ENCODE measurements around the gene ARHGAP23. TPM values are rescaled to one million over a fixed set of nuclear protein-coding genes. Genes with fewer than 3 reads are reported as not detected.

Gene ARHGAP23
- polyA plus RNA-seq, 1 donor from 2014 or later = 1.6 TPM

DNA sequence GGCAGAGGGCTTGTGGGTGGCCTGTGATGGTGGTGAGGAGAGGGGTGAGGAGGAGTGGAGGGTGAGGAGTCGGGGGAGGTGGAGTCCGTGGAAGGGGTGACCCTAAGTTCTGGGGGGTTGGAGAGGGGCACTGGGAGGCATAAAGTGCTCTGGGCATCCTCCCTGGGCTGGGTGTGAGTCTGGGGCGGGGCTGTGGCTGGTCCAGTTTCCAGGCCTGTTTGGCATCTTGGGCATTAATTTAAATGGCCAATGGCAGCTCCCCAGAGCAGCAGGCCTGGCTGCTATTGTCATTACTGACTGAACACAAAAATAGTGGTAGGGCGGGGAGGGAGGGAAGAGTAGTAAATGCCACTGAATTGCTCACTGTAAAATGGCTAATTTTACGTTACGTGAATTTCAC, 7.7 kb upstream of the ARHGAP23 start:
- H3K27me3 ChIP-seq (ENCODE audit: insufficient read depth, low read depth, low read length) = no peaks in the 10 kb centered on the region
- H3K4me2 ChIP-seq (ENCODE audit: low read length) = peak overlapping the region; percentile 89
- no peak overlapping the region for H2AFZ ChIP-seq (ENCODE audit: low read depth, low read length)
- no peaks in the 10 kb centered on the region for H3F3A ChIP-seq (ENCODE audit: insufficient read depth, low read length, poor library complexity, severe bottlenecking)
- no peaks in the 10 kb centered on the region for H3K79me2 ChIP-seq (replicated peaks; ENCODE audit: insufficient read depth, low read length)
- no peak overlapping the region for H3K27ac ChIP-seq (ENCODE audit: low read length)
- no peaks in the 10 kb centered on the region for H3K9me3 ChIP-seq (ENCODE audit: low read length)
- H3K9ac ChIP-seq (ENCODE audit: low read length) = peak overlapping the region; percentile 73
- no peaks in the 10 kb centered on the region for H4K20me1 ChIP-seq (ENCODE audit: insufficient read depth)
- H3K4me3 ChIP-seq (ENCODE audit: low read length) = peak overlapping the region; percentile 78
- H3K9me2 ChIP-seq (ENCODE audit: insufficient read depth, low read length) = no peaks in the 10 kb centered on the region
- TF ChIP-seq SMC3 (conservative IDR thresholded peaks at IDR 0.05; ENCODE audit: poor library complexity) = no peak
- TF ChIP-seq, protein P1, sequence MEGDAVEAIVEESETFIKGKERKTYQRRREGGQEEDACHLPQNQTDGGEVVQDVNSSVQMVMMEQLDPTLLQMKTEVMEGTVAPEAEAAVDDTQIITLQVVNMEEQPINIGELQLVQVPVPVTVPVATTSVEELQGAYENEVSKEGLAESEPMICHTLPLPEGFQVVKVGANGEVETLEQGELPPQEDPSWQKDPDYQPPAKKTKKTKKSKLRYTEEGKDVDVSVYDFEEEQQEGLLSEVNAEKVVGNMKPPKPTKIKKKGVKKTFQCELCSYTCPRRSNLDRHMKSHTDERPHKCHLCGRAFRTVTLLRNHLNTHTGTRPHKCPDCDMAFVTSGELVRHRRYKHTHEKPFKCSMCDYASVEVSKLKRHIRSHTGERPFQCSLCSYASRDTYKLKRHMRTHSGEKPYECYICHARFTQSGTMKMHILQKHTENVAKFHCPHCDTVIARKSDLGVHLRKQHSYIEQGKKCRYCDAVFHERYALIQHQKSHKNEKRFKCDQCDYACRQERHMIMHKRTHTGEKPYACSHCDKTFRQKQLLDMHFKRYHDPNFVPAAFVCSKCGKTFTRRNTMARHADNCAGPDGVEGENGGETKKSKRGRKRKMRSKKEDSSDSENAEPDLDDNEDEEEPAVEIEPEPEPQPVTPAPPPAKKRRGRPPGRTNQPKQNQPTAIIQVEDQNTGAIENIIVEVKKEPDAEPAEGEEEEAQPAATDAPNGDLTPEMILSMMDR (IDR thresholded peaks at IDR 0.05; ENCODE audit: poor library complexity, severe bottlenecking) = no peak
- no peak for TF ChIP-seq POLR2AphosphoS5 (IDR thresholded peaks at IDR 0.05)
- TF ChIP-seq RAD21 (conservative IDR thresholded peaks at IDR 0.05) = no peak
- TF ChIP-seq MXI1 (conservative IDR thresholded peaks at IDR 0.05; ENCODE audit: poor library complexity, severe bottlenecking) = no peak
- no peak for TF ChIP-seq EP300 (conservative IDR thresholded peaks at IDR 0.05; ENCODE audit: poor library complexity, severe bottlenecking)
- no peak for TF ChIP-seq EZH2 (IDR thresholded peaks at IDR 0.05; ENCODE audit: borderline replicate concordance, insufficient read depth, low read length, poor library complexity, severe bottlenecking)
- no peak for TF ChIP-seq TAF1 (IDR thresholded peaks at IDR 0.05; ENCODE audit: low read depth)
- TF ChIP-seq, protein P2, sequence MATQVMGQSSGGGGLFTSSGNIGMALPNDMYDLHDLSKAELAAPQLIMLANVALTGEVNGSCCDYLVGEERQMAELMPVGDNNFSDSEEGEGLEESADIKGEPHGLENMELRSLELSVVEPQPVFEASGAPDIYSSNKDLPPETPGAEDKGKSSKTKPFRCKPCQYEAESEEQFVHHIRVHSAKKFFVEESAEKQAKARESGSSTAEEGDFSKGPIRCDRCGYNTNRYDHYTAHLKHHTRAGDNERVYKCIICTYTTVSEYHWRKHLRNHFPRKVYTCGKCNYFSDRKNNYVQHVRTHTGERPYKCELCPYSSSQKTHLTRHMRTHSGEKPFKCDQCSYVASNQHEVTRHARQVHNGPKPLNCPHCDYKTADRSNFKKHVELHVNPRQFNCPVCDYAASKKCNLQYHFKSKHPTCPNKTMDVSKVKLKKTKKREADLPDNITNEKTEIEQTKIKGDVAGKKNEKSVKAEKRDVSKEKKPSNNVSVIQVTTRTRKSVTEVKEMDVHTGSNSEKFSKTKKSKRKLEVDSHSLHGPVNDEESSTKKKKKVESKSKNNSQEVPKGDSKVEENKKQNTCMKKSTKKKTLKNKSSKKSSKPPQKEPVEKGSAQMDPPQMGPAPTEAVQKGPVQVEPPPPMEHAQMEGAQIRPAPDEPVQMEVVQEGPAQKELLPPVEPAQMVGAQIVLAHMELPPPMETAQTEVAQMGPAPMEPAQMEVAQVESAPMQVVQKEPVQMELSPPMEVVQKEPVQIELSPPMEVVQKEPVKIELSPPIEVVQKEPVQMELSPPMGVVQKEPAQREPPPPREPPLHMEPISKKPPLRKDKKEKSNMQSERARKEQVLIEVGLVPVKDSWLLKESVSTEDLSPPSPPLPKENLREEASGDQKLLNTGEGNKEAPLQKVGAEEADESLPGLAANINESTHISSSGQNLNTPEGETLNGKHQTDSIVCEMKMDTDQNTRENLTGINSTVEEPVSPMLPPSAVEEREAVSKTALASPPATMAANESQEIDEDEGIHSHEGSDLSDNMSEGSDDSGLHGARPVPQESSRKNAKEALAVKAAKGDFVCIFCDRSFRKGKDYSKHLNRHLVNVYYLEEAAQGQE (IDR thresholded peaks at IDR 0.05; ENCODE audit: borderline replicate concordance) = no peak
- H3K36me3 ChIP-seq (ENCODE audit: insufficient read depth, low read length) = no peaks in the 10 kb centered on the region

DNA sequence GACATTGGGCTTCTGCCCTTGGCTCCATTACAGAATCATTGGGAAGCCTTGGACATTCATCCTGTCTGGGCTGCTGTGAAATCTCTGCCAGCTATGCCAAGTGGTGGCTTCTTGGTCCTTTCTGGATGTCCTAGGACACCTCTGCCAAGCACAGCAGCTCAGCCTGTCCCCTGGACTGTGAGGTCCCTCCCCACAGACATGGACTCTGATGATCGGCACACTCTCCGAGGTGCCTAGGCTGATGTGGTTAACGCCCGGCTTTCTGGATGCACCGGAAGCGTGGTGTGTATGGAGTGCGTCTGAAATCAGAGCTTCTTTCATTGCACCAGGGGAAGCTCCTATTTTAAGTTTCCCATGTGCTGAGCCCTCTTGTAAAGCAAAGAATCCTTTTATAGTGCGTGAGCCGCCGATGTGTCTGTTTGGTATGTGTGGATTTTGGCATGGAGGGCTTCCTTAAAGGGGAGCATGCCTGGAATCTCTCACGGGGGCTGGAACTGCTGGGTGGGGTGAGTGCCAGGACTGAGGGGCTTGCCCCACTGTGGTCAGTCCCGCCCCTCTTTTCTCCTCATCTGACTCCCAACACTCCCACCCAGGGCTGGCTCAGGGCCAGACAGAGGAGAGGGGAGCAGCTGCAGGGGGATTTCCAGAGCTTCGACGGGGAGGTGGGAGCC, 7.0 kb upstream of the ARHGAP23 start:
- no peak overlapping the region for H3K27ac ChIP-seq (ENCODE audit: low read length)
- no peaks in the 10 kb centered on the region for H3K9me3 ChIP-seq (ENCODE audit: low read length)
- H3K9me2 ChIP-seq (ENCODE audit: insufficient read depth, low read length) = no peaks in the 10 kb centered on the region
- no peak overlapping the region for H2AFZ ChIP-seq (ENCODE audit: low read depth, low read length)
- no peaks in the 10 kb centered on the region for H4K20me1 ChIP-seq (ENCODE audit: insufficient read depth)
- H3K36me3 ChIP-seq (ENCODE audit: insufficient read depth, low read length) = no peaks in the 10 kb centered on the region
- TF ChIP-seq, protein P1 (IDR thresholded peaks at IDR 0.05; ENCODE audit: poor library complexity, severe bottlenecking) = no peak
- TF ChIP-seq MXI1 (conservative IDR thresholded peaks at IDR 0.05; ENCODE audit: poor library complexity, severe bottlenecking) = no peak
- H3K9ac ChIP-seq (ENCODE audit: low read length) = no peak overlapping the region
- H3K27me3 ChIP-seq (ENCODE audit: insufficient read depth, low read depth, low read length) = no peaks in the 10 kb centered on the region
- no peaks in the 10 kb centered on the region for H3F3A ChIP-seq (ENCODE audit: insufficient read depth, low read length, poor library complexity, severe bottlenecking)
- H3K4me2 ChIP-seq (ENCODE audit: low read length) = no peak overlapping the region
- H3K4me3 ChIP-seq (ENCODE audit: low read length) = peak overlapping the region; percentile 78
- no peaks in the 10 kb centered on the region for H3K79me2 ChIP-seq (replicated peaks; ENCODE audit: insufficient read depth, low read length)

All from neural cell (in vitro differentiated cells).